UCSD-AML1 (cell line): ENCODE results near the gene SARM1.

Experiments
- DNase-seq: peaks from one replicate; lab custom pipeline; 2025; ENCODE audit not compliant: unreplicated experiment; lab: John Stamatoyannopoulos, UW

Gene SARM1

GRCh38 chr17:28367641-28368305 is 3.7 kb upstream of the SARM1 start:
- no peak for DNase-seq

DNA sequence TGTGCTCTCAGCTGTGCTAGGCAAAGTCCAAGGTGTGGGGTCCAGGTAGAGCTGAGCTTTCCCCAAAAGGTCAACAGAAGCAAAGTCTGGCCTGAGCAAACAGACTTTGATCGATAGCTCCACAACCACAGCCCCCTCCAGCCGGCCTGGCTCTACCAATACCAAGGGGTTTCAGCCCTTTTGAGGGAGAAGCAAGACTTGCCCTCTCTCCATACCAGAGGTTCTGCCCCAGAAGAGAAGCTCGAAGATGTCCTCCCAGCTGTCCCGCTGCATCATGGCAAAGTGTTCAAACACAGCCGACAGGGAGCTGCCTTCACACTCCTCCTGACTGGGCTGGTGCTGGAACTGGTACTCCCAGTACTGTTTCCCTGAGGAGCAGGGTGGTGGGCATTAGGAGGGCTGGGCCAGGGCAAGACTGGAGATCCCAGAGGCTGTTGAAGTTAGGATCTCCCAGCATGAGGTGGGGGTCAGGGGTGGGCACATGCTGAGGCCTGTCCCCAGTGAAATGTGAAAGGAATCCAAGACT is 3.1 kb upstream of the SARM1 start:
- DNase-seq, result no peak

- DNase-seq, result no peak
Measured at GRCh38 chr17:28368915-28369683, 2.4 kb upstream of the SARM1 start.

GRCh38 chr17:28369684-28370034 is 1.8 kb upstream of the SARM1 start:
- DNase-seq, result no peak

DNA sequence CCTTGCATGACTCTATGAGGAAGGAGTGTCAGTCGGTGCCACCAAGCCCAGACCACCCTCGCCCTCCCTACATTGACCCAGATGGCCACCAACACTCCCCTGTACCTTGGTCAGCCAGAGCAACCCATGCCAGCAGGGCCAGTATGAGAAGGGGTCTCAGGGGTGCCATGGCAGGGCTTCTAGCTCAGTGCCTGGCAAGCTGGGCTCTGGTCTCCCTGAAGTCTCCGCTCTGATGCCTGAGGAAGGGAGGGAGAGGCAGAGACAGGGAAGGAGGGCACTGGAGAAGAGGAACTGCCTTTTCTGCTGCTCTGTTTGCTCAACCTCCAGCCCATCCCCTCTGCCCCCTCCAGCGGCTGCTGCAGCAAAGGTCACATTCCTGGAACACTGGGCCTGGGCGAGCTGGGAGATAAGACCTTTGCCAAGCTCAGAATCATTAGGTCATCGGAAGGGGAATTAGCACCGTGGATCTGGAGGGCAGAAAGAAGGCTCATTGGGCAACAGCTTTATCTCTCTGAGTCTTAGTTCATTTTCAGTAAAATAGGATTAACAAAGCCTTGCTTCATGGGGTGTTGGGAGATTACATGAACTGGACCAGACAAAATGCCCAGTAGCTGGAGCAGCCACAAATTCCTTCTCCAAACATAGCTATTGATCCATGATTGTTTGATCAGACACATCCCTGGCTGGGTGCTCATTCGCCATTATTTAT is 1.3 kb upstream of the SARM1 start, which contains the start of gene VTN:
VTN (minus strand) TSS at position 273 of the 709 bp plus-strand sequence; CDS start at position 169, 104 bp downstream.
- peak; percentile 29 for DNase-seq

GRCh38 chr17:28370744-28371103 is 770 bp upstream of the SARM1 start:
- no peak for DNase-seq

GRCh38 chr17:28372203-28372944 is 880 bp downstream of the SARM1 start:
- DNase-seq, result no peak

DNA sequence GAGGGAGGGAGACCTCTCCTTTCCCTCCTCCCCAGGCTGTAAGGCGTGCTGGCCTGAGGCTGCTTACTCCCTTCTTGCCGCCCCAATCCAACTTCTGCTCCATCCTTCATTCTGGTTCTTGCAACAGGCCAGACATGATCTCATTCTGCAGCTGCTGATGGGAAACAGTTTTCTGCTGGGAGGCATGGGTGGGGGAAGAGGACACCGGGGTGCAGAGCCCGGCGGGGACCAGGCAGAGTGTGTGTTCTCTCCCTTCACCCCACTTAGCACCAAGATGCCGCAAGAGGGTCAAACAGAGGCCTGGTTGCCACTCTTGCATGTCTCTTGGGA is 1.4 kb downstream of the SARM1 start:
- DNase-seq, result no peak

DNA sequence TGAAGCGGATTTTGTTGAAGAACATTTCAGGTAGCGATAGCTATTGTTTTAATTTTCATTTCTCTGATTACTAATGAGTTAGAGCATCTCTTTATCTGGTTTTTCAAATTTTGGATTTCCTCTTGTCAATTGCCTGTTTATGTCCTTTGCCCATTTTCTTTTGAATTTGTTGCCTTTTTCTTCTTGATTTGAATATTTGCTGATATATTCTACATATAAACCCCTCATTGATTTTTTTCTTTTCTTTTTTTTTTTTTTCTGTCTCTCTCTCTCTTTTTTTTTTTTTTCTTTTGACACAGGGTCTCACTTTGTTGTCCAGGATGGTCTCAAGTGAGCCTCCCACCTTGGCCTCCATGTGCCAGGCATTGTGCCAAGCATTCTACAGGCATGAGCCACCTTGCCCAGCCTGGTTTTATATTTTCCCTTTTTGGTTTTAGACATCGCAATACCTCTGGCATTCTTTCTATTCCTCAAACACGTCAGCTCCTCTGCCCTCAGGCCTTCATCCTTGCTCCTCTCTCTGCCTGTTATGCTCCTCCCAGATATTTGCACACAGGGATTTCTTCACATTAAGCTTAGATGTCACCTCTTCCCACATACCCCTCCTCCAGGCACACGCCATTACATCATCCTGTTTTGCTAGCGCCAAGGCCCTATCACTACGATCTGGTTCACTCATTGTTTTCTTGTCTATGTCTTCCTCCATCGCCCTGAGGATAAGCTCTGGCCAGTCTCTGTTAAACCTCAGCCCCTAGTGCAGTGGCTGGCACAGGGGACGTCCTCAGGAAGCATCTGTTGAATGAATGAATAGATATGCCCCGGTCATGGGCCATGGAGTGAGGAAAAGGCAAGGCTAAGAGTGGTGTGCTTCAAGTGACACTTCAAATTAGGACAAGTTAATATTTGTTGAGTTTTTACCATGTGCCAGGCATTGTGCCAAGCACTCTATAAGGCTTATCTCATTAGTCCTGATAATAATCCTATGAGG is 8.6 kb downstream of the SARM1 start:
- DNase-seq, result peak; percentile 32

GRCh38 chr17:28381141-28381825 is 9.8 kb downstream of the SARM1 start:
- no peak for DNase-seq

DNA sequence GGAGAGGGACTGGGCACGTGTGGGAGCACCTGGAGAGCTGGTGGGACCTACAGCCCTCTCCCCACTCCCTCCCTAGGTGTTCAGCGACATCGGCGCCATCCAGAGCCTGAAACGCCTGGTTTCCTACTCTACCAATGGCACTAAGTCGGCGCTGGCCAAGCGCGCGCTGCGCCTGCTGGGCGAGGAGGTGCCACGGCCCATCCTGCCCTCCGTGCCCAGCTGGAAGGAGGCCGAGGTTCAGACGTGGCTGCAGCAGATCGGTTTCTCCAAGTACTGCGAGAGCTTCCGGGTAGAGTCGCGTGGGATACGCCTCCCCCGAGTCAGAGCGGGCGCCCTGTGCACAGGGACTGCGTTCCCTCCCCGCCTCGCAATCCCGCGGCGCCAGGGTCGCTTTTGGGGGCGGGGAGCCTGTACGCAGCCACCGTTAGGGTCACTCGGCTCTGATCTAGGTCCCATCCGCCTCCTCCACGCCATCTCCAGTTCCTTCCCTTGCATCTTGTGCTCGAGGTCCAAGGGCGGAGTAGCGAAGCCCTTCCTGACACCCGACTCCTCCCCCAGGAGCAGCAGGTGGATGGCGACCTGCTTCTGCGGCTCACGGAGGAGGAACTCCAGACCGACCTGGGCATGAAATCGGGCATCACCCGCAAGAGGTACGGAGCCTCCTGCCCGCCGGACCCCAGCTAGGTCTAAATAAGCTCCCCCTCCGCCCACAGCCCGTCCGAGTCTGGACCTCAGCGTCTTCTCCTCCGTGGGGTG is 13.0 kb downstream of the SARM1 start:
- DNase-seq, result no peak

DNA sequence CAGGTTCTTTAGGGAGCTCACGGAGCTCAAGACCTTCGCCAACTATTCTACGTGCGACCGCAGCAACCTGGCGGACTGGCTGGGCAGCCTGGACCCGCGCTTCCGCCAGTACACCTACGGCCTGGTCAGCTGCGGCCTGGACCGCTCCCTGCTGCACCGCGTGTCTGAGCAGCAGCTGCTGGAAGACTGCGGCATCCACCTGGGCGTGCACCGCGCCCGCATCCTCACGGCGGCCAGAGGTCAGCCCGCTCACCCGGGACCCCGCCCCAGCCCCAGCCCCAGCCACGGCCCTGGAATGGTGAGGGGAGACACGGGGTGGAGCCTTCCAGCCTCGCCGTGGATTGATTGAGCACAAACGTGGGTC is 13.5 kb downstream of the SARM1 start:
- no peak for DNase-seq

GRCh38 chr17:28385406-28385805 is 13.9 kb downstream of the SARM1 start:
- DNase-seq, result no peak

DNA sequence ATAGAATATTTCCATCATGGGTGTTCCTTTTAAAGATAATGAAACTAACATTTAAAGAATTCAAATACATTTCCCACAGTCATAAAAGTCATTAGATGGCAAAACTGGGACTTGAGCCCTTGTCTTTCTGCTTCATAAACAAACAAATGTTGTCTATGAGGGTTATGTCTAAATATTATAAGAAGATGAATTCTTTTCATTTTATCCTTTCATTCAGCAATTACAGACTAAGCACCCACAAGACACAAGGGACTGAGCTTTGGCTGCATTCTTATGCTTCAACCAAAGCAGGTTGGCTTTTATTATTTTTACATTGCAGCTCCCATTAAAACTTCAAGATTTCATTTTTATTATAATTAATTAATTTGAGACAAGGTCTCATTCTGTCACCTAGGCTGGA is 14.9 kb downstream of the SARM1 start:
- no peak for DNase-seq

DNA sequence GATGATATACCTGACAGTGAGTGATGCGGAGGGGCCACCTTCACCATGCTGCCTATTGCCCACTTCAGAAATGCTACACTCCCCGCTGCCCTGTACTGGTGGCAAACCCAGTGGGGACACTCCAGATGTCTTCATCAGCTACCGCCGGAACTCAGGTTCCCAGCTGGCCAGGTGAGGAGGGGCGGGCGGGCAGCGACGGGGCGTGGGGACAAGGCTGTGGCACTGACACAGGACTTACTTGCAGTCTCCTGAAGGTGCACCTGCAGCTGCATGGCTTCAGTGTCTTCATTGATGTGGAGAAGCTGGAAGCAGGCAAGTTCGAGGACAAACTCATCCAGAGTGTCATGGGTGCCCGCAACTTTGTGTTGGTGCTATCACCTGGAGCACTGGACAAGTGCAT is 16.6 kb downstream of the SARM1 start:
- no peak for DNase-seq

DNA sequence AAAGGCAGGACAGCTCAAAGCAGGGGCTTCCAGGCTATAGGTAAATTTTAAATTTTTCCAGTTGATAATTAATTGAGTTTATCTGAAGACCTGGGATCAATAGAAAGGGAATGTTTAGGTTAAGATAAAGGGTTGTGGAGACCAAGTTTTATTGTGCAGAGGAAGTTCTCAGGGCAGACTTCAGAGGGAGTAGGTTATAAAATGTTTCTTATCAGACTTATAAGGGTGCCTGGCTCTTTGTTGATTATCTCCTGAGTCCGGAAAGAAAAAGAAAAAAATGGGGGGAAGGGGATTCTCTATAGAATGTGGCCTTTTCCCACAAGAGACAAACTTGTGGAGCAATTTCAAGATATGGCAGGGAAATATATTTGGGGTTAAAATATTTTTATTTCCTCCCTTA is 18.6 kb downstream of the SARM1 start:
- DNase-seq, result no peak

DNA sequence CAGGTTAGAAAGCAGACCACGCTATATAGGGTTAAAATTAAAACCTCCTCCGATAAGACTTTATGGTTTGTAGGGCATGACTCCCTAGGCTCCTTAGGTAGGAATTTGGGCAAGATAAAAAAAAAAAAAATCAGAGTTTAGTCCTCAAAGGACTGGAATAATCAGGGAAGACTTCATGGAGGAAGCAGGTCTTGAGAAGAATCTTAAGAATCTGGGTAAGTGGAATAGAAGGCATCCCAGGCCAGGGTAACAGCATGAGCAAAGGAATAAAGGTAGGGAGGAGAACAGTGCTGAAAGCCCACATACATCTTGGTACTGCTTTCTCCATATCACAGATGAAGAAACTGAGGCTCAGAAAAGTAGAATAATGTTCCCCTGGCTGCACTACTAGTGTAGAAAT is 19.1 kb downstream of the SARM1 start:
- DNase-seq, result no peak

- DNase-seq, result no peak
Measured at GRCh38 chr17:28390984-28391383, 19.5 kb downstream of the SARM1 start.

DNA sequence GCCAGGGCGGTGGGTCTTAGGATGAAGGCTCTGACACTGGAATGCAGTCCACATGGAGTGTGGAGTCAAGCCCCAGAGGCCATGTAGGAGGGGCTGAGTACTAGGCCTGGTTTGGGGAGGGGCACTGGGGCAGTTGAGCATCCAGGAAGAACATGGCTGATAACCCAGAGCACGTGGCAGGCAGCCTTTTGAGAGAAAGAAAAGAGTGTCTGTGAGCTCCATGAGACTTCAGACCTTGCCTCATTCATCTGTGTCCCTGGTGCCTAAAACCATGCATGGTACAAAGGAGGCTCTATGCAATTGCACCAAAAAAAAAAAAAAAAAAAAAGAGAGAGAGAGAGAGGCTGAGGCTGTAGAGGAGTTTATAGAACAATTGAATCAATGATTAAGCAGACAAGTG is 19.9 kb downstream of the SARM1 start:
- DNase-seq, result no peak
